Caco-2 (cell line): ENCODE results near the gene LMX1B. TPM values are rescaled to one million over a fixed set of nuclear protein-coding genes. Genes with fewer than 3 reads are reported as not detected.

Source experiments
- BruUV-seq: library from RNA; stranded (reverse); fragments of 400-500 nt; replicated peaks from 2 replicates; lab custom pipeline; 2021; lab: Mats Ljungman, UMichigan
- CTCF ChIA-PET: fragments of 300-600 bp; sonication (Branson Sonifier 250); formaldehyde crosslinking; loops from one replicate; lab custom pipeline; 2022; ENCODE audit warnings: antibody characterized with exemption; lab: Charles Lee
- POLR2A ChIA-PET: fragments of 300-600 bp; sonication (Branson Sonifier 250); formaldehyde crosslinking; loops from one replicate; lab custom pipeline; 2022; ENCODE audit warnings: antibody characterized with exemption; lab: Charles Lee
- DNase-seq, 2 experiments: peaks; one replicate each; pipeline versions ENCODE4 v3.0.0 to v3.0.0-alpha.2; 2020 to 2022
- H3K27me3 ChIP-seq: replicated peaks from 2 replicates; pipeline ENCODE4 v1.6.0; 2011; ENCODE audit warnings: low read length; ENCODE audit not compliant: control insufficient read depth, insufficient read depth
- H3K36me3 ChIP-seq: 2 replicates; pipeline ENCODE4 v1.5.1; 2011; ENCODE audit warnings: low read length; ENCODE audit not compliant: control insufficient read depth, insufficient read depth
- H3K4me1 ChIP-seq: fragments of 250-450 bp; sonication (Bioruptor Pico); 2 replicates; pipeline ENCODE4 v1.5.1; 2020; ENCODE audit warnings: mild to moderate bottlenecking
- H3K4me3 ChIP-seq: 2 replicates; pipeline ENCODE4 v1.5.1; 2011; ENCODE audit warnings: low read depth, mild to moderate bottlenecking, control low read depth, low read length
- H3K9me3 ChIP-seq: fragments of 250-450 bp; sonication (Bioruptor Pico); 2 replicates; pipeline ENCODE4 v1.5.1; 2020; ENCODE audit warnings: mild to moderate bottlenecking, moderate library complexity
- H3K27ac Mint-ChIP-seq: one replicate; pipeline ENCODE4 v1.8.0; 2022; ENCODE audit warnings: mixed read lengths; ENCODE audit not compliant: unreplicated experiment
- H3K27me3 Mint-ChIP-seq: one replicate; pipeline ENCODE4 v1.8.0; 2022; ENCODE audit warnings: mixed read lengths; ENCODE audit not compliant: insufficient read depth, unreplicated experiment
- H3K36me3 Mint-ChIP-seq: one replicate; pipeline ENCODE4 v1.8.0; 2022; ENCODE audit warnings: mild to moderate bottlenecking, mixed read lengths; ENCODE audit not compliant: insufficient read depth, unreplicated experiment
- H3K4me1 Mint-ChIP-seq: one replicate; pipeline ENCODE4 v1.8.0; 2022; ENCODE audit warnings: low read depth, mixed read lengths; ENCODE audit not compliant: unreplicated experiment
- H3K4me3 Mint-ChIP-seq: one replicate; pipeline ENCODE4 v1.8.0; 2022; ENCODE audit warnings: mild to moderate bottlenecking, moderate library complexity, mixed read lengths; ENCODE audit not compliant: unreplicated experiment
- H3K9me3 Mint-ChIP-seq: one replicate; pipeline ENCODE4 v1.8.0; 2022; ENCODE audit warnings: mixed read lengths; ENCODE audit not compliant: unreplicated experiment
- CTCF ChIP-seq, 2 experiments: fragments of 200-600 bp in 1 of 2; IDR thresholded peaks; 1 replicate in 1 of 2; 2 replicates in 1 of 2; pipeline versions ENCODE4 v1.5.1 to v1.8.0; 2011 to 2022; ENCODE audit warnings: antibody characterized with exemption in 1 of 2, control low read depth in 1 of 2, inconsistent platforms in 1 of 2, low read depth in 1 of 2, low read length in 1 of 2, mild to moderate bottlenecking in 1 of 2, moderate library complexity in 1 of 2; ENCODE audit not compliant: insufficient read depth in 1 of 2, severe bottlenecking in 1 of 2, unreplicated experiment in 1 of 2
- intact Hi-C: fragments of 100-400 bp; cut with micrococcal nuclease; formaldehyde crosslinking; loops from one replicate; pipeline ENCODE4 v1.10.0; 2022; ENCODE audit not compliant: unreplicated experiment
- total RNA-seq: library from RNA; stranded (reverse); gene quantifications from 2 replicates; pipeline ENCODE4 v1.2.3, GENCODE V29; 2022

LMX1B gene
- total RNA-seq, 1 experiment from 2014 or later: 17.0 TPM

- no peaks in the 10 kb centered on the region for H3K9me3 ChIP-seq
- CTCF ChIA-PET: interaction anchor here (0.5 to 0.6 kb wide), 2 partner anchors 14 to 27 kb away, joined by 3 read pairs; no protein-coding TSS in a partner anchor
- BruUV-seq: no TSS peak
- intact Hi-C loops: no loop called here
- Mint-ChIP-seq H3K9me3 (peaks cover 11% of the 10 kb centered on the region), H3K27me3 (peaks cover 18% of the 10 kb centered on the region), H3K36me3 (peaks cover 4% of the 10 kb centered on the region), H3K27ac (no peak overlapping the region), H3K4me1 (peaks cover 8% of the 10 kb centered on the region), H3K4me3 (no peak overlapping the region)
- no peaks in the 10 kb centered on the region; the same call in 1 of the 2 replicates for H3K27me3 ChIP-seq
- H3K4me1 ChIP-seq: no peaks in the 10 kb centered on the region
- no peaks in the 10 kb centered on the region for H3K36me3 ChIP-seq
- TF ChIP-seq CTCF (IDR thresholded peaks at IDR 0.05; ENCODE audit: insufficient read depth in 1 of 2, low read depth in 1 of 2, low read length in 1 of 2, severe bottlenecking in 1 of 2, unreplicated experiment in 1 of 2): no peak
- H3K4me3 ChIP-seq: no peak overlapping the region
- POLR2A ChIA-PET: no interaction called here
- no peak for DNase-seq
Observed at GRCh38 chr9:126581893-126582292, 31.8 kb upstream of the LMX1B start.

- peaks cover 16% of the 10 kb centered on the region for H3K27me3 Mint-ChIP-seq
- no peak for TF ChIP-seq CTCF (IDR thresholded peaks at IDR 0.05; ENCODE audit: insufficient read depth in 1 of 2, low read depth in 1 of 2, low read length in 1 of 2, severe bottlenecking in 1 of 2, unreplicated experiment in 1 of 2)
- BruUV-seq: no TSS peak
- Histone ChIP-seq H3K36me3 (no peaks in the 10 kb centered on the region), H3K4me1 (no peaks in the 10 kb centered on the region), H3K9me3 (no peaks in the 10 kb centered on the region), H3K27me3 (no peaks in the 10 kb centered on the region; the same call in 1 of the 2 replicates), H3K4me3 (no peak overlapping the region)
- H3K4me1 Mint-ChIP-seq: peaks cover 8% of the 10 kb centered on the region
- ChIA-PET CTCF (interaction anchor here (0.5 kb wide), 1 partner anchor 15 kb away, joined by 3 read pairs; no protein-coding TSS in a partner anchor), POLR2A (no interaction called here)
- no peak overlapping the region for H3K4me3 Mint-ChIP-seq
- H3K9me3 Mint-ChIP-seq: peaks cover 11% of the 10 kb centered on the region
- intact Hi-C loops: no loop called here
- no peak for DNase-seq
- H3K36me3 Mint-ChIP-seq: peaks cover 4% of the 10 kb centered on the region
- H3K27ac Mint-ChIP-seq: no peak overlapping the region
Observed at GRCh38 chr9:126582427-126582826, 31.3 kb upstream of the LMX1B start.

- no peak for TF ChIP-seq CTCF (IDR thresholded peaks at IDR 0.05; ENCODE audit: insufficient read depth in 1 of 2, low read depth in 1 of 2, low read length in 1 of 2, severe bottlenecking in 1 of 2, unreplicated experiment in 1 of 2)
- Mint-ChIP-seq H3K27ac (no peak overlapping the region), H3K9me3 (peaks cover 11% of the 10 kb centered on the region), H3K4me3 (no peak overlapping the region), H3K27me3 (peaks cover 14% of the 10 kb centered on the region), H3K4me1 (peaks cover 8% of the 10 kb centered on the region), H3K36me3 (peaks cover 4% of the 10 kb centered on the region)
- H3K4me3 ChIP-seq: no peak overlapping the region
- H3K4me1 ChIP-seq: no peaks in the 10 kb centered on the region
- BruUV-seq: no TSS peak
- ChIA-PET CTCF (interaction anchor here (0.6 kb wide), 2 partner anchors 83 to 107 kb away, joined by 3 read pairs; no protein-coding TSS in a partner anchor), POLR2A (no interaction called here)
- intact Hi-C loops: no loop called here
- no peak for DNase-seq
- H3K36me3 ChIP-seq: no peaks in the 10 kb centered on the region
- no peaks in the 10 kb centered on the region for H3K9me3 ChIP-seq
- H3K27me3 ChIP-seq: no peaks in the 10 kb centered on the region; the same call in 1 of the 2 replicates
Observed at GRCh38 chr9:126583144-126583760, 30.5 kb upstream of the LMX1B start.
